ENCODE measurements around the gene RALGPS1. TPM values are rescaled to one million over a fixed set of nuclear protein-coding genes. Genes with fewer than 3 reads are reported as not detected.

RALGPS1 gene
- total and polyA plus RNA-seq, 2 of the 13 experiments (the other 11 are each of a cell fraction or from before 2014, with no cell fraction given): 3.7 to 6.5 TPM

DNA sequence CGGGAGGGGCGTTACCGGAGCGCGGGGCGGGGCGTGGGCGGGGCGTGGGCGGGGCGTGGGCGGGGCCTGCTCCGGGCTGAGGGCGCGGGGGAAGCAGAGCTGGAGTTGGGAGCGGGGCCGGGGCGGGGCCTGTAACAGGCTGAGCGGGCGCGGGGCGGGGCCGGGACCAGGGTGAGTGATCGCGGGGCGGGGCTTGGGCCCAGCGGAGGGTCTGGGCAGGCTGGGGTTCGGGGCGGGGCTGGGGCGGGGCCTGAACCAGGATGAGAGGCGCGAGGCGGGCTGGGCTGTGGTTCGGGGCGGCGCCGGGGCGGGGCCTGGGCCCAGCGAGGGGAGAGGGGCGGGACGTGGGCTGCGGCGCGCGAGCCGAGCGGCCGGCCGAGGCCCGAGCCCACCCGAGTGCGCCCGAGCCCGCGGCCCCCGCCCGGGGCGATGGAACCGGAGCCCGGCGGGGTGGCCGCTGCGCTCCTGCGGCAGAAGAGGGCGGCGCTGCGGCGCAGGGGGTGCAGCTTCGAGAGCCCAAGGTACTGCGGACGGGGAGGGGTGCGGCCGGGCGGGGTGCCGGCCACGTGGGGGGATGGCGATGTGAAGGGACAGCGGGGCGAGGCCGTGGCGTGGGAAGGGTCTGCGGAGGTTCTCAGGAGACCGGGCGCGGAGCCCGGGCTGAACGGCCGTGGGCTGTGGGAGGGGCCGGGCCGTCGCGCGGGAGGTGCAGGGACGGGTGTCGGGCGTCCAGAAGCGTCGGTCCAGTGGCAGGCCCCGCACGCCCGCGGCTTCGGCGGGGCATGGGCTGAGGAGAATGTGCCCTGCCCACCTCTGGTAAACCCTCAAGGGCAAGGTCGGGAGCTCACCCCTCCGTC is 310.5 kb downstream of the RALGPS1 start (continued):
- TF ChIP-seq SMC3 (IDR thresholded peaks at IDR 0.05; ENCODE audit: low read length) (no peak), NCOA2 (CRISPR knock-in tag; IDR thresholded peaks at IDR 0.05) (no peak), ZNF101 (CRISPR knock-in tag; IDR thresholded peaks at IDR 0.05; ENCODE audit: borderline replicate concordance, low read depth) (no peak), ZSCAN21 (CRISPR knock-in tag; IDR thresholded peaks at IDR 0.05; ENCODE audit: borderline replicate concordance) (no peak), SPEN (CRISPR knock-in tag; IDR thresholded peaks at IDR 0.05; ENCODE audit: low read depth) (no peak), PTBP1 (IDR thresholded peaks at IDR 0.05; ENCODE audit: low read depth, low read length, poor library complexity, severe bottlenecking) (no peak), AHDC1 (CRISPR knock-in tag; IDR thresholded peaks at IDR 0.05; ENCODE audit: borderline replicate concordance) (no peak), SNRNP70 (IDR thresholded peaks at IDR 0.05; ENCODE audit: low read depth, low read length) (no peak), SAFB2 (CRISPR knock-in tag; IDR thresholded peaks at IDR 0.05; ENCODE audit: borderline replicate concordance, low read depth) (no peak), E2F1 (CRISPR knock-in tag; IDR thresholded peaks at IDR 0.05) (no peak), SALL1 (CRISPR knock-in tag; IDR thresholded peaks at IDR 0.05) (0 out of 2 replicates have a peak, but pooled peaks have one; percentile 14), ESRRA (CRISPR knock-in tag; IDR thresholded peaks at IDR 0.05; ENCODE audit: low read depth) (no peak), ZC3H4 (CRISPR knock-in tag; IDR thresholded peaks at IDR 0.05; ENCODE audit: borderline replicate concordance) (no peak), ZNF235 (CRISPR knock-in tag; IDR thresholded peaks at IDR 0.05; ENCODE audit: borderline replicate concordance) (no peak)
- TF ChIP-seq, protein P1, sequence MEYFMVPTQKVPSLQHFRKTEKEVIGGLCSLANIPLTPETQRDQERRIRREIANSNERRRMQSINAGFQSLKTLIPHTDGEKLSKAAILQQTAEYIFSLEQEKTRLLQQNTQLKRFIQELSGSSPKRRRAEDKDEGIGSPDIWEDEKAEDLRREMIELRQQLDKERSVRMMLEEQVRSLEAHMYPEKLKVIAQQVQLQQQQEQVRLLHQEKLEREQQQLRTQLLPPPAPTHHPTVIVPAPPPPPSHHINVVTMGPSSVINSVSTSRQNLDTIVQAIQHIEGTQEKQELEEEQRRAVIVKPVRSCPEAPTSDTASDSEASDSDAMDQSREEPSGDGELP (IDR thresholded peaks at IDR 0.05; ENCODE audit: borderline replicate concordance, low read depth): no peak
- TF ChIP-seq, protein P2, sequence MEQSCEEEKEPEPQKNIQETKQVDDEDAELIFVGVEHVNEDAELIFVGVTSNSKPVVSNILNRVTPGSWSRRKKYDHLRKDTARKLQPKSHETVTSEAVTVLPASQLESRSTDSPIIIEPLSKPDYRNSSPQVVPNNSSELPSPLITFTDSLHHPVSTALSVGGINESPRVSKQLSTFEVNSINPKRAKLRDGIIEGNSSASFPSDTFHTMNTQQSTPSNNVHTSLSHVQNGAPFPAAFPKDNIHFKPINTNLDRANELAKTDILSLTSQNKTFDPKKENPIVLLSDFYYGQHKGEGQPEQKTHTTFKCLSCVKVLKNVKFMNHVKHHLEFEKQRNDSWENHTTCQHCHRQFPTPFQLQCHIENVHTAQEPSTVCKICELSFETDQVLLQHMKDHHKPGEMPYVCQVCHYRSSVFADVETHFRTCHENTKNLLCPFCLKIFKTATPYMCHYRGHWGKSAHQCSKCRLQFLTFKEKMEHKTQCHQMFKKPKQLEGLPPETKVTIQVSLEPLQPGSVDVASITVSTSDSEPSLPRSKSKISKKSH (CRISPR knock-in tag; IDR thresholded peaks at IDR 0.05; ENCODE audit: borderline replicate concordance): no peak
- TF ChIP-seq, protein P3, sequence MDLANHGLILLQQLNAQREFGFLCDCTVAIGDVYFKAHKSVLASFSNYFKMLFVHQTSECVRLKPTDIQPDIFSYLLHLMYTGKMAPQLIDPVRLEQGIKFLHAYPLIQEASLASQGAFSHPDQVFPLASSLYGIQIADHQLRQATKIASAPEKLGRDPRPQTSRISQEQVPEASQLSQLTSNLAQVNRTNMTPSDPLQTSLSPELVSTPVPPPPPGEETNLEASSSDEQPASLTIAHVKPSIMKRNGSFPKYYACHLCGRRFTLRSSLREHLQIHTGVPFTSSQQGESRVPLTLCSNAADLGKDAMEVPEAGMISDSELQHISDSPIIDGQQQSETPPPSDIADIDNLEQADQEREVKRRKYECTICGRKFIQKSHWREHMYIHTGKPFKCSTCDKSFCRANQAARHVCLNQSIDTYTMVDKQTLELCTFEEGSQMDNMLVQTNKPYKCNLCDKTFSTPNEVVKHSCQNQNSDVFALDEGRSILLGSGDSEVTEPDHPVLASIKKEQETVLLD (CRISPR knock-in tag; IDR thresholded peaks at IDR 0.05; ENCODE audit: low read depth): no peak

Measured in HepG2 (cell line).